GM12872 (cell line): Measurements from ENCODE around the gene CSTF1.

Experiments used
- TF ChIP-seq, protein P1 (sequence below): IDR thresholded peaks from 3 replicates; pipeline ENCODE4 v1.5.1; 2011; ENCODE audit warnings: low read depth, mild to moderate bottlenecking, low read length, moderate library complexity; ENCODE audit not compliant: insufficient read depth

Gene CSTF1

DNA sequence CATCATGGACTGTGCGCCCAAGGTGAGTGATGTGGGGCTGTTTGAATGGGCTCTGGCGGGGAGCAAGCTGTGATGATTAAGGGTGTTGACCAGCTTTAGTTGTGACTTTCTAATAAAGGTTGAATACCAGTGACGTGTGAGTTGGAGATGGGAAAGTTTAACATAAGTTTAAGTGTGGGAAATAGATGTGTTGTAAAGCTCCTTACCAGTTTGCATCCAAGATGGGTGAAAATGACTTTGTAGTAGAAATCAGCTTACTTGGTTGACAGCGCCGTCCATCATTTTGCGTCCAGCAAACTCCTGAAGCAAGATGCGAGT is 20.0 kb downstream of the CSTF1 start:
- TF ChIP-seq, protein P1, sequence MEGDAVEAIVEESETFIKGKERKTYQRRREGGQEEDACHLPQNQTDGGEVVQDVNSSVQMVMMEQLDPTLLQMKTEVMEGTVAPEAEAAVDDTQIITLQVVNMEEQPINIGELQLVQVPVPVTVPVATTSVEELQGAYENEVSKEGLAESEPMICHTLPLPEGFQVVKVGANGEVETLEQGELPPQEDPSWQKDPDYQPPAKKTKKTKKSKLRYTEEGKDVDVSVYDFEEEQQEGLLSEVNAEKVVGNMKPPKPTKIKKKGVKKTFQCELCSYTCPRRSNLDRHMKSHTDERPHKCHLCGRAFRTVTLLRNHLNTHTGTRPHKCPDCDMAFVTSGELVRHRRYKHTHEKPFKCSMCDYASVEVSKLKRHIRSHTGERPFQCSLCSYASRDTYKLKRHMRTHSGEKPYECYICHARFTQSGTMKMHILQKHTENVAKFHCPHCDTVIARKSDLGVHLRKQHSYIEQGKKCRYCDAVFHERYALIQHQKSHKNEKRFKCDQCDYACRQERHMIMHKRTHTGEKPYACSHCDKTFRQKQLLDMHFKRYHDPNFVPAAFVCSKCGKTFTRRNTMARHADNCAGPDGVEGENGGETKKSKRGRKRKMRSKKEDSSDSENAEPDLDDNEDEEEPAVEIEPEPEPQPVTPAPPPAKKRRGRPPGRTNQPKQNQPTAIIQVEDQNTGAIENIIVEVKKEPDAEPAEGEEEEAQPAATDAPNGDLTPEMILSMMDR: no peak

DNA sequence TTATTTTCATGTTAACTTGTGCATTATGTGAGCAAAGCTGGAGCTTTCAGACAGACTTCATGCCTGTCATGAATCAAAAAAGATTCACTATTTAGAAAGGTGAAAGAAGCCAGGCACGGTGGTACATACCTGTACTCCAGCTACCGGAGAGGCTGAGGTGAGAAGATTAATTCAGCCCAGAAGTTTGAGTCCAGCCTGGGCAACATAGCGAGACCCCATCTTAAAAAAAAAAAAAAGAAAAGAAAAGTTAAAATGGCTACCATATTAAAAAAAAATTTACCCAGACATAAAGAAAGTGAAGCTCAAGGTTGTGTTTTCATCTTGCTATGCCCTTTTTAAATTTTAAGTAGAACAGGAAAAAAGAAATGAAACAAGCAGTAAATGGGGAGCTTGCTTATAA is 20.5 kb downstream of the CSTF1 start:
- TF ChIP-seq, protein P1: no peak

DNA sequence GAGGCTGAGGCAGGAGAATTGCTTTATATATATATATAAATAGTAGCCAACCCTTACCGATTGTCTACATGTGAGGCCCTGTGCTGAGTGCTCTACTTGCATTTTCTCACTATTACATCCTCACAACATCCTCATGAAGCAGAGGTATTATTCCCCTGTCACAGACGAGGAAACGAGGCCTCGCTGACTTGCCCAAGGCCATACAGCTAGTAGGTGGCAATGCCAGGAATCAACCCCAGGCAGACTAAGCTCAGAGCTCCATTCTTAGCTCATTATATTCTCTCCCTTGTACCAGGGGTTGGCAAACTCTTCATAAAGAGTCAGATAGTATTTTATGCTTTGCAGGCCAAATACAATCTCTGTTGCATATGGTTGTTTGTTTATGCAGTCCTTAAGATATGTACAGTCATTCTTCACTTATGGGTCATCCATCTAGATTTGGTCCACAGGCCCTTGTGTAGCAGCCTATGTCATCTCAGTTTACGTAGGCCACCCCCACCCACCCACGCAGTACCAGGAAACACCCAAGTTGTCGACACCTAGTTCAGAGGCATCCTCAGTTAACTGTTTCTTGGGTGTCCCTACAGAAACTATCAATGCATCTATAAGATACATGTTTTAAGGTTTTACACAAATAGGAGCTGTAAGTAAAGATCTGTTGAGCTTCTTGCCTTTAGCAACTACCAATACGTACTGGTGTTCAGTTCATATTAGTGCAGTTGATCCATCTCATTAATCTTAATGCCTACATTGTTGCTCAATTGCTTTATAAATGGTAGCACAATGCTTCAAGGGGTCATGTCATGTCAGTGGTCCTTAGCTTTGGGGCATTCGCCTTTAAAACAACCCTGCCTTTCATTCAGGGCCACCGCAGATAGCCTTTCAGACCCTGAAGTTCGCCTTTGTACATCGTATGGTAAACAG is 22.7 kb downstream of the CSTF1 start:
- TF ChIP-seq, protein P1: no peak

DNA sequence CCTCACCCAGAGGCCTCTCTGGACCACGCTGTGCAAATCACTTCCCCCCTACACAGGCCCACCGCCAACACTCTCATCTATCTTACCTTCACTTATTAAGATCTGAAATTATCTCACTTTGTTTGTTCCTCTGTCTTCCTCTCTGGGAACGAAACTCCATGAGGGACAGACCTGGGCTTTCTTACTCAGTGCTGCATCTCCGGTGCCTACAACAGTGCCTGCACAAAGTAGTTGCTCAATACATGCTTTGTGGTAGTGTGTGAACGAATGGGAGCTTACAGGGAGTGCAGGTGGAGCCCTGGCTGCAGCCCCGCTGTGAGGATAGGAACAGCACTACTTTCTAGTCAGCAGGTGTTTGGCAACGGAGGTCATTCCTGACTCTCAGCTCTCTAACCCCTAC is 25.0 kb downstream of the CSTF1 start:
- TF ChIP-seq, protein P1: no peak

DNA sequence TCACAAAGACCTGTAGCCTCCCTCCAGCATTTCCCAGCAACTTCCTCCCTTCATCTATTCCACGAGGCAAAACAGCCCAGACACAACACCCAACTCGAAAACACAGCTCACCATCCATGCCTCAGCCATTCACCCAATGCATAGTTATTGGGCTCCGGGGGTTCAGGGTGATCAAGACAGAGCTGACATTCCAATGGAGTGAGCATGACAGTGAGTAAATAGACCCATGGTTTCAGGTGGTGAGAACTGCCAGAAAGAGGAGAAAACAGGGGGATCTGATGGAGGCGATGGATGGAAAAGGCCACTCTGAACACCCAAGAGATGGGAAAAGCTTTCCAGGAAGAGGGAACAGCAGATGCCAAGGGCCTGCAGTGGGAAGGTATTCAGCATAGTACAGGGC is 25.5 kb downstream of the CSTF1 start:
- TF ChIP-seq, protein P1: no peak

DNA sequence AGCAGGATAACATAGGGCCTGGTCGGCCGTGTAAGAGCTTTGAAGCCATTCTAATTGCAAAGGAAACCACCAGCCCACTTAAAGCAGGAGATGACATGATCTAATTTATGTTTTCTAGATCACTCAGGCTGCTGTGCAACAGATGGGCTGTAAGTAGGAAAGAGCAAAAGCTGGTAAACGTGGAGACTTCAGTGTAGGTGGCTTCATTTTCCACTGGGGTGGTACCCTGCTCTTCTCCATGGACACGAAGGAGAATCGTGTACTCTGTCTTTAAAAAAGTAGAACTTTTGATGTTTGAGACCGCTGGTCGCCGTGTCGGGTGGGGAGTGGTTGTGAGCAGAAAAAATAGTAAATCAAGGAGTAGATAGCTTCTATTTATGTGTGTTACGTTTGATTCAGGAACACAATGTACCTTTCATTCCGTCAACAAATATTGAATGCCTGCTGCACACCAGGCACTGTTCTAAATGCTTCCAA is 26.0 kb downstream of the CSTF1 start:
- TF ChIP-seq, protein P1: no peak

DNA sequence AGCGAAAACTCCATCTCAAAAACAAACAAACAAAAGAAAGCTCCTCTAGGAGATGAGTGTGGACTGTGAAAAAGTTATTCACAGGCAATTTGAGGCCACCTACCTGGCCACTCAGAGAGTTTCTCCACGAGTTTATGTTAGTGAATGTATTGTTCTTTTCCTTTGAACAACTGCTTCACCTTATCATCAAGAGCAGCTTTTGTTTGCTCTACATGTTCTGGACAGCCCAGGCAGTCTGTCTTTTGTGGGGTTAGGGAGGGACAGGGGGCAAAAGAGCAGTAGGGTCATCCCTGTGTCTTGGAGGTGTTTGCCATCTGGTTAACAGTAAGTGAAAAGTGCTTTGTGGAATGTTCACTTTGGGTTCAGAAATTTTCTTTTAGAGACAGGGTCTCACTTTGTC is 27.6 kb downstream of the CSTF1 start:
- TF ChIP-seq, protein P1: no peak
